ENCODE data around the gene JAKMIP3.

JAKMIP3 gene

GRCh38 chr10:132058793-132059759 lies 6.7 kb upstream of the JAKMIP3 start (continued):
- no peak for TF ChIP-seq ZNF518A (tag by site-specific recombination; conservative IDR thresholded peaks at IDR 0.05; ENCODE audit: low read depth)
- no peak for TF ChIP-seq ZNF704 (tag by site-specific recombination; IDR thresholded peaks at IDR 0.05)
- no peak for TF ChIP-seq ZNF514 (tag by site-specific recombination; IDR thresholded peaks at IDR 0.05)
- no peak for TF ChIP-seq ZNF629 (tag by site-specific recombination; IDR thresholded peaks at IDR 0.05)

GRCh38 chr10:132059760-132060508 lies 5.8 kb upstream of the JAKMIP3 start:
- Histone ChIP-seq H3K36me3 (ENCODE audit: control insufficient read depth in 2 of 2, insufficient read depth in 1 of 2, low read length in 2 of 2) (no peaks in the 10 kb centered on the region), H3K4me3 (ENCODE audit: low read depth, low read length) (no peak overlapping the region), H3K27ac (ENCODE audit: extremely low read depth, low read depth, low read length) (no peak overlapping the region), H3K4me1 (ENCODE audit: control insufficient read depth, insufficient read depth, low read length) (no peaks in the 10 kb centered on the region), H3K9me3 (ENCODE audit: control insufficient read depth, insufficient read depth, low read depth, low read length) (no peaks in the 10 kb centered on the region)
- TF ChIP-seq KLF9 (tag by site-specific recombination; IDR thresholded peaks at IDR 0.05; ENCODE audit: low read depth) (0 out of 2 replicates have a peak, but pooled peaks have one; percentile 10), ZBTB10 (tag by site-specific recombination; IDR thresholded peaks at IDR 0.05) (no peak)
- POLR2A ChIA-PET = no interaction called here
- CTCF ChIA-PET = interaction anchor here (0.6 kb wide), 1 partner anchor 1064 kb away, joined by 5 read pairs; no protein-coding TSS in a partner anchor

- Histone ChIP-seq H3K36me3 (ENCODE audit: control insufficient read depth in 2 of 2, insufficient read depth in 1 of 2, low read length in 2 of 2) (no peaks in the 10 kb centered on the region), H3K27ac (ENCODE audit: extremely low read depth, low read depth, low read length) (no peak overlapping the region), H3K4me1 (ENCODE audit: control insufficient read depth, insufficient read depth, low read length) (no peaks in the 10 kb centered on the region), H3K9me3 (ENCODE audit: control insufficient read depth, insufficient read depth, low read depth, low read length) (no peaks in the 10 kb centered on the region), H3K4me3 (ENCODE audit: low read depth, low read length) (no peak overlapping the region)
- CTCF ChIA-PET = interaction anchor here (0.7 kb wide), 1 partner anchor 188 kb away, joined by 3 read pairs; no protein-coding TSS in a partner anchor
- POLR2A ChIA-PET = no interaction called here
- no peak for TF ChIP-seq ZNF548 (tag by site-specific recombination; IDR thresholded peaks at IDR 0.05)
- no peak for TF ChIP-seq ZNF239 (tag by site-specific recombination; IDR thresholded peaks at IDR 0.05)
- TF ChIP-seq SCRT2 (tag by site-specific recombination; IDR thresholded peaks at IDR 0.05) = no peak
- TF ChIP-seq ZNF585B (tag by site-specific recombination; IDR thresholded peaks at IDR 0.05) = no peak
- no peak for TF ChIP-seq ZNF23 (tag by site-specific recombination; IDR thresholded peaks at IDR 0.05; ENCODE audit: borderline replicate concordance)
- TF ChIP-seq ZNF174 (tag by site-specific recombination; IDR thresholded peaks at IDR 0.05) = no peak
- TF ChIP-seq REPIN1 (tag by site-specific recombination; IDR thresholded peaks at IDR 0.05; ENCODE audit: low read depth) = no peak
- no peak for TF ChIP-seq ZNF544 (tag by site-specific recombination; IDR thresholded peaks at IDR 0.05)
- TF ChIP-seq ZBTB7A (tag by site-specific recombination; IDR thresholded peaks at IDR 0.05; ENCODE audit: low read depth) = no peak
- no peak for TF ChIP-seq ZSCAN30 (tag by site-specific recombination; IDR thresholded peaks at IDR 0.05)
- TF ChIP-seq HIC1 (tag by site-specific recombination; IDR thresholded peaks at IDR 0.05) = no peak
Observed at GRCh38 chr10:132061030-132061429, 4.7 kb upstream of the JAKMIP3 start.

Data from HEK293 (cell line).